NCI-H2196 (cell line): ENCODE data around the gene MYOCD.

Experiments
- DNase-seq: peaks from one replicate; lab custom pipeline; 2025; ENCODE audit not compliant: unreplicated experiment; lab: John Stamatoyannopoulos, UW

Gene MYOCD

GRCh38 chr17:12709063-12709462 is 43.4 kb downstream of the MYOCD start:
- no peak for DNase-seq

GRCh38 chr17:12712415-12712814 is 46.7 kb downstream of the MYOCD start:
- DNase-seq = no peak

GRCh38 chr17:12712941-12713340 is 47.3 kb downstream of the MYOCD start:
- no peak for DNase-seq

- DNase-seq = no peak
These were observed 54.3 kb downstream of the MYOCD start for GRCh38 chr17:12719948-12720347.

GRCh38 chr17:12721581-12721980 is 55.9 kb downstream of the MYOCD start:
- no peak for DNase-seq

- DNase-seq = no peak
These were observed 56.6 kb downstream of the MYOCD start for GRCh38 chr17:12722282-12722681.

GRCh38 chr17:12726131-12726530 is 60.4 kb downstream of the MYOCD start:
- no peak for DNase-seq

GRCh38 chr17:12727076-12727760 is 61.5 kb downstream of the MYOCD start:
- no peak for DNase-seq

GRCh38 chr17:12727881-12728280 is 62.2 kb downstream of the MYOCD start:
- DNase-seq = no peak

- no peak for DNase-seq
These were observed 63.4 kb downstream of the MYOCD start for GRCh38 chr17:12729086-12729485.

- DNase-seq = no peak
These were observed 64.7 kb downstream of the MYOCD start for GRCh38 chr17:12730421-12730820.

GRCh38 chr17:12730931-12731521 is 65.3 kb downstream of the MYOCD start:
- no peak for DNase-seq

GRCh38 chr17:12731839-12732238 is 66.1 kb downstream of the MYOCD start:
- no peak for DNase-seq

- DNase-seq = no peak
These were observed 66.7 kb downstream of the MYOCD start for GRCh38 chr17:12732366-12732765.

GRCh38 chr17:12734926-12735325 is 69.2 kb downstream of the MYOCD start:
- no peak for DNase-seq

- DNase-seq = no peak
These were observed 69.8 kb downstream of the MYOCD start for GRCh38 chr17:12735517-12735916.

GRCh38 chr17:12736526-12736925 is 70.8 kb downstream of the MYOCD start:
- DNase-seq = no peak

- DNase-seq = no peak
These were observed 72.2 kb downstream of the MYOCD start for GRCh38 chr17:12737740-12738469.

GRCh38 chr17:12738624-12739023 is 72.9 kb downstream of the MYOCD start:
- no peak for DNase-seq

GRCh38 chr17:12739500-12739899 is 73.8 kb downstream of the MYOCD start:
- DNase-seq = no peak

- no peak for DNase-seq
These were observed 77.4 kb downstream of the MYOCD start for GRCh38 chr17:12743046-12743445.

GRCh38 chr17:12744298-12744697 is 78.6 kb downstream of the MYOCD start:
- no peak for DNase-seq
